Activated naive CD4-positive, alpha-beta T cell treated with anti-CD3 and anti-CD28 coated beads for 36 hours (primary cell): ENCODE measurements around the gene CNTN5. TPM values are rescaled to one million over a fixed set of nuclear protein-coding genes. Genes with fewer than 3 reads are reported as not detected.

Experiments used
- CTCF ChIA-PET: fragments of 350-600 bp; sonication (Branson Sonifier 250); formaldehyde crosslinking; loops from one replicate; lab custom pipeline; 2021; ENCODE audit warnings: antibody characterized with exemption; lab: Charles Lee
- DNase-seq: peaks from one replicate; pipeline ENCODE4 v3.0.0-alpha.2; 2020
- H3K27ac Mint-ChIP-seq: one replicate; pipeline ENCODE4 v1.8.0; 2021; ENCODE audit warnings: mild to moderate bottlenecking, mixed read lengths
- H3K27me3 Mint-ChIP-seq: one replicate; pipeline ENCODE4 v1.8.0; 2021; ENCODE audit warnings: low read depth, mixed read lengths
- H3K36me3 Mint-ChIP-seq: one replicate; pipeline ENCODE4 v1.8.0; 2021; ENCODE audit warnings: low read depth, mixed read lengths
- H3K4me1 Mint-ChIP-seq: one replicate; pipeline ENCODE4 v1.8.0; 2021; ENCODE audit warnings: low read depth, mixed read lengths
- H3K4me3 Mint-ChIP-seq: one replicate; pipeline ENCODE4 v1.8.0; 2021; ENCODE audit warnings: mild to moderate bottlenecking, moderate library complexity, mixed read lengths
- H3K9me3 Mint-ChIP-seq: one replicate; pipeline ENCODE4 v1.8.0; 2021; ENCODE audit warnings: mixed read lengths
- intact Hi-C: fragments of 100-400 bp; cut with micrococcal nuclease; formaldehyde crosslinking; loops from one replicate; pipeline ENCODE4 v1.15.1; 2023
- total RNA-seq, 2 experiments: library from RNA; stranded (reverse); gene quantifications; one replicate each; pipeline ENCODE4 v1.2.3, GENCODE V29; 2021

Gene CNTN5
- total RNA-seq, 2 experiments from 2014 or later = not detected

- no peak overlapping the region for H3K27ac Mint-ChIP-seq
- intact Hi-C loops = no loop called here
- H3K9me3 Mint-ChIP-seq = peaks cover 7% of the 10 kb centered on the region
- CTCF ChIA-PET = no interaction called here
- no peaks in the 10 kb centered on the region for H3K4me1 Mint-ChIP-seq
- H3K27me3 Mint-ChIP-seq = no peaks in the 10 kb centered on the region
- no peaks in the 10 kb centered on the region for H3K36me3 Mint-ChIP-seq
- H3K4me3 Mint-ChIP-seq = no peak overlapping the region
- no peak for DNase-seq
Observed at GRCh38 chr11:100066399-100066798, 1045.7 kb downstream of the CNTN5 start.

- no peaks in the 10 kb centered on the region for H3K27me3 Mint-ChIP-seq
- no peak for DNase-seq
- H3K4me1 Mint-ChIP-seq = no peaks in the 10 kb centered on the region
- CTCF ChIA-PET = no interaction called here
- H3K27ac Mint-ChIP-seq = no peak overlapping the region
- H3K36me3 Mint-ChIP-seq = no peaks in the 10 kb centered on the region
- no peak overlapping the region for H3K4me3 Mint-ChIP-seq
- intact Hi-C loops = no loop called here
- peaks cover 7% of the 10 kb centered on the region for H3K9me3 Mint-ChIP-seq
Observed at GRCh38 chr11:100068116-100068515, 1047.4 kb downstream of the CNTN5 start.

- no peak overlapping the region for H3K27ac Mint-ChIP-seq
- peaks cover 4% of the 10 kb centered on the region for H3K9me3 Mint-ChIP-seq
- DNase-seq = no peak
- no peaks in the 10 kb centered on the region for H3K27me3 Mint-ChIP-seq
- H3K36me3 Mint-ChIP-seq = no peaks in the 10 kb centered on the region
- CTCF ChIA-PET = no interaction called here
- no peak overlapping the region for H3K4me3 Mint-ChIP-seq
- intact Hi-C loops = no loop called here
- H3K4me1 Mint-ChIP-seq = no peaks in the 10 kb centered on the region
Observed at GRCh38 chr11:100072131-100072530, 1051.4 kb downstream of the CNTN5 start.

GRCh38 chr11:100080381-100080780, 1059.6 kb downstream of the CNTN5 start:
- H3K27ac Mint-ChIP-seq = no peak overlapping the region
- H3K4me3 Mint-ChIP-seq = no peak overlapping the region
- no peak for DNase-seq
- CTCF ChIA-PET = no interaction called here
- H3K36me3 Mint-ChIP-seq = no peaks in the 10 kb centered on the region
- no peaks in the 10 kb centered on the region for H3K27me3 Mint-ChIP-seq
- intact Hi-C loops = no loop called here
- no peaks in the 10 kb centered on the region for H3K4me1 Mint-ChIP-seq
- H3K9me3 Mint-ChIP-seq = peaks cover 5% of the 10 kb centered on the region

GRCh38 chr11:100080821-100081220, 1060.1 kb downstream of the CNTN5 start:
- CTCF ChIA-PET = no interaction called here
- H3K9me3 Mint-ChIP-seq = peaks cover 5% of the 10 kb centered on the region
- no peak overlapping the region for H3K4me3 Mint-ChIP-seq
- H3K36me3 Mint-ChIP-seq = no peaks in the 10 kb centered on the region
- no peak for DNase-seq
- no peak overlapping the region for H3K27ac Mint-ChIP-seq
- intact Hi-C loops = no loop called here
- H3K27me3 Mint-ChIP-seq = no peaks in the 10 kb centered on the region
- no peaks in the 10 kb centered on the region for H3K4me1 Mint-ChIP-seq

GRCh38 chr11:100093698-100094097, 1072.9 kb downstream of the CNTN5 start:
- no peaks in the 10 kb centered on the region for H3K36me3 Mint-ChIP-seq
- H3K27ac Mint-ChIP-seq = no peak overlapping the region
- H3K4me3 Mint-ChIP-seq = no peak overlapping the region
- intact Hi-C loops = no loop called here
- H3K27me3 Mint-ChIP-seq = no peaks in the 10 kb centered on the region
- peaks cover 7% of the 10 kb centered on the region for H3K9me3 Mint-ChIP-seq
- CTCF ChIA-PET = no interaction called here
- DNase-seq = no peak
- H3K4me1 Mint-ChIP-seq = no peaks in the 10 kb centered on the region

GRCh38 chr11:100094121-100094865, 1073.5 kb downstream of the CNTN5 start:
- H3K9me3 Mint-ChIP-seq = peaks cover 8% of the 10 kb centered on the region
- no peak for DNase-seq
- H3K36me3 Mint-ChIP-seq = no peaks in the 10 kb centered on the region
- CTCF ChIA-PET = no interaction called here
- H3K27me3 Mint-ChIP-seq = no peaks in the 10 kb centered on the region
- H3K27ac Mint-ChIP-seq = no peak overlapping the region
- no peak overlapping the region for H3K4me3 Mint-ChIP-seq
- H3K4me1 Mint-ChIP-seq = no peaks in the 10 kb centered on the region
- intact Hi-C loops = no loop called here

GRCh38 chr11:100095809-100096208, 1075.1 kb downstream of the CNTN5 start:
- H3K4me3 Mint-ChIP-seq = no peak overlapping the region
- DNase-seq = no peak
- intact Hi-C loops = no loop called here
- peaks cover 8% of the 10 kb centered on the region for H3K9me3 Mint-ChIP-seq
- no peaks in the 10 kb centered on the region for H3K36me3 Mint-ChIP-seq
- H3K4me1 Mint-ChIP-seq = no peaks in the 10 kb centered on the region
- H3K27me3 Mint-ChIP-seq = no peaks in the 10 kb centered on the region
- H3K27ac Mint-ChIP-seq = no peak overlapping the region
- CTCF ChIA-PET = no interaction called here

GRCh38 chr11:100098560-100098959, 1077.8 kb downstream of the CNTN5 start:
- H3K27me3 Mint-ChIP-seq = no peaks in the 10 kb centered on the region
- H3K36me3 Mint-ChIP-seq = no peaks in the 10 kb centered on the region
- no peak overlapping the region for H3K4me3 Mint-ChIP-seq
- intact Hi-C loops = no loop called here
- peaks cover 11% of the 10 kb centered on the region for H3K9me3 Mint-ChIP-seq
- DNase-seq = no peak
- CTCF ChIA-PET = no interaction called here
- H3K4me1 Mint-ChIP-seq = no peaks in the 10 kb centered on the region
- no peak overlapping the region for H3K27ac Mint-ChIP-seq

- Mint-ChIP-seq H3K36me3 (no peaks in the 10 kb centered on the region), H3K9me3 (peaks cover 12% of the 10 kb centered on the region), H3K4me3 (no peak overlapping the region), H3K27me3 (no peaks in the 10 kb centered on the region), H3K4me1 (no peaks in the 10 kb centered on the region), H3K27ac (no peak overlapping the region)
- CTCF ChIA-PET = no interaction called here
- intact Hi-C loops = no loop called here
- no peak for DNase-seq
Observed at GRCh38 chr11:100105255-100105981, 1084.7 kb downstream of the CNTN5 start.

- H3K4me3 Mint-ChIP-seq = no peak overlapping the region
Observed at GRCh38 chr11:100105982-100106358, 1085.2 kb downstream of the CNTN5 start.

GRCh38 chr11:100119176-100119575, 1098.4 kb downstream of the CNTN5 start:
- H3K27me3 Mint-ChIP-seq = no peaks in the 10 kb centered on the region
- H3K36me3 Mint-ChIP-seq = no peaks in the 10 kb centered on the region
- CTCF ChIA-PET = no interaction called here
- H3K9me3 Mint-ChIP-seq = peaks cover 4% of the 10 kb centered on the region
- DNase-seq = no peak
- H3K4me1 Mint-ChIP-seq = no peaks in the 10 kb centered on the region
- intact Hi-C loops = no loop called here
- no peak overlapping the region for H3K4me3 Mint-ChIP-seq
- H3K27ac Mint-ChIP-seq = no peak overlapping the region

More at GRCh38 chr11:100105982-100106358, 1085.2 kb downstream of the CNTN5 start:
- DNase-seq = no peak
- intact Hi-C loops = no loop called here
- Mint-ChIP-seq H3K4me1 (no peaks in the 10 kb centered on the region), H3K27me3 (no peaks in the 10 kb centered on the region), H3K36me3 (no peaks in the 10 kb centered on the region), H3K9me3 (peaks cover 12% of the 10 kb centered on the region), H3K27ac (no peak overlapping the region)
- CTCF ChIA-PET = no interaction called here

- no peak for DNase-seq
- no peaks in the 10 kb centered on the region for H3K4me1 Mint-ChIP-seq
- H3K27ac Mint-ChIP-seq = no peak overlapping the region
- CTCF ChIA-PET = no interaction called here
- H3K9me3 Mint-ChIP-seq = peaks cover 4% of the 10 kb centered on the region
- no peaks in the 10 kb centered on the region for H3K36me3 Mint-ChIP-seq
- intact Hi-C loops = no loop called here
- H3K4me3 Mint-ChIP-seq = no peak overlapping the region
- no peaks in the 10 kb centered on the region for H3K27me3 Mint-ChIP-seq
Observed at GRCh38 chr11:100133114-100133513, 1112.4 kb downstream of the CNTN5 start.
